HG03039 (cell line): ENCODE data around the gene RALGAPA1.
"Not testable (repeated sequence)": the region's sequence is repeated elsewhere in the genome, so short reads cannot be mapped to it uniquely, and the experiment has no call there.

Experiments used
- ATAC-seq: cut with Tn5 transposase; IDR thresholded peaks from one replicate; pipeline ENCODE4 v1.9.1; 2021; ENCODE audit warnings: mild to moderate bottlenecking, moderate library complexity; ENCODE audit not compliant: unreplicated experiment

The RALGAPA1 gene

GRCh38 chr14:35632271-35632670 lies 176.8 kb downstream of the RALGAPA1 start:
- ATAC-seq, result no peak

- no peak for ATAC-seq
These were observed 177.9 kb downstream of the RALGAPA1 start for GRCh38 chr14:35631071-35631805.

GRCh38 chr14:35628989-35629388 lies 180.1 kb downstream of the RALGAPA1 start:
- ATAC-seq, result no peak

GRCh38 chr14:35626947-35627346 lies 182.1 kb downstream of the RALGAPA1 start:
- not testable (repeated sequence) for ATAC-seq

- not testable (repeated sequence) for ATAC-seq
These were observed 187.1 kb downstream of the RALGAPA1 start for GRCh38 chr14:35621996-35622395.

- ATAC-seq, result not testable (repeated sequence)
These were observed 189.1 kb downstream of the RALGAPA1 start for GRCh38 chr14:35619998-35620397.

GRCh38 chr14:35619461-35619860 lies 189.6 kb downstream of the RALGAPA1 start:
- not testable (repeated sequence) for ATAC-seq

GRCh38 chr14:35617500-35617899 lies 191.6 kb downstream of the RALGAPA1 start:
- ATAC-seq, result no peak

- ATAC-seq, result no peak
These were observed 201.7 kb downstream of the RALGAPA1 start for GRCh38 chr14:35607380-35607779.

GRCh38 chr14:35600253-35600652 lies 208.8 kb downstream of the RALGAPA1 start:
- ATAC-seq, result no peak

- ATAC-seq, result no peak
These were observed 214.5 kb downstream of the RALGAPA1 start for GRCh38 chr14:35594616-35595015.

- ATAC-seq, result not testable (repeated sequence)
These were observed 221.7 kb downstream of the RALGAPA1 start for GRCh38 chr14:35587373-35587772.

GRCh38 chr14:35578639-35579038 lies 230.5 kb downstream of the RALGAPA1 start:
- no peak for ATAC-seq

GRCh38 chr14:35578135-35578534 lies 231.0 kb downstream of the RALGAPA1 start:
- ATAC-seq, result no peak

GRCh38 chr14:35576856-35577255 lies 232.2 kb downstream of the RALGAPA1 start:
- ATAC-seq, result no peak

GRCh38 chr14:35576260-35576659 lies 232.8 kb downstream of the RALGAPA1 start:
- ATAC-seq, result no peak

- no peak for ATAC-seq
These were observed 235.2 kb downstream of the RALGAPA1 start for GRCh38 chr14:35573911-35574310.

GRCh38 chr14:35571598-35571997 lies 237.5 kb downstream of the RALGAPA1 start:
- no peak for ATAC-seq

- ATAC-seq, result no peak
These were observed 243.1 kb downstream of the RALGAPA1 start for GRCh38 chr14:35565871-35566464.

GRCh38 chr14:35558680-35559079 lies 250.4 kb downstream of the RALGAPA1 start:
- ATAC-seq, result no peak

- ATAC-seq, result no peak
These were observed 251.8 kb downstream of the RALGAPA1 start for GRCh38 chr14:35557221-35557747.

- ATAC-seq, result no peak
These were observed 252.5 kb downstream of the RALGAPA1 start for GRCh38 chr14:35556548-35556947.
